ENCODE results near the gene BTBD3. TPM values are rescaled to one million over a fixed set of nuclear protein-coding genes. Genes with fewer than 3 reads are reported as not detected.

The BTBD3 gene
- polyA plus RNA-seq (ENCODE audit: low read depth in 6 of 6): 1 to 10 TPM in 5 of 6 donors, under 1 TPM in 1; 0.45 to 3.3 (median 2.3) TPM

DNA sequence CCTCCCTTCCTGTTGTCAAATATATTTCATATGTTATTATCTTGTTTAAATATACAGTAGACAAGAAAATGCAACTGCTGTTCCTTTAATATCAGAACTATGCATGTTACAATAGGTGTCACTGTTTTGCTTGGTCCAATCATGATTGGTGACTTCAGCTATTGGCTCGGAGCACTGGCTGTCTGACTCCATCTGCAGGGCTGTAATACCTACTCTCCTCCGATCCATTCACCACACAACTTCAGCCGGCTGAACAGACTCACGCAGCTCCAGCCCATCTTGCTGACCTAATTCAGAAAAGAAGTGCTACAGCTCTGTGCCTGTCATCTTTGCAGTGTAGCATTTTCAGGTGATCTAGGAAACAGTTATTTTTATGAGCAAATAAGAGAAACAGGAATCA is at the start of gene BTBD3:
Gene BTBD3, plus strand, starts transcription at position 231 of the 400 bp plus-strand sequence. CDS start 383 bp downstream, outside the sequence.
- peak within 1 kb of the TSS in 4 of 6 donors; percentile 54 to 93 (median 78) for H3K27ac Mint-ChIP-seq
- peak within 1 kb of the TSS; percentile 70 to 94 (median 86) for H3K4me3 Mint-ChIP-seq
- ATAC-seq (ENCODE audit: low read depth in 2 of 2): peak; percentile 80 to 91
- DNase-seq: peak; percentile 20
- no peaks in the 10 kb centered on the region for H3K9me3 Mint-ChIP-seq
- peaks cover 17 to 21% (median 20%) of the 10 kb centered on the region in 3 donors for H3K4me1 Mint-ChIP-seq
- no peaks in the 10 kb centered on the region for H3K36me3 Mint-ChIP-seq
- no peaks in the 10 kb centered on the region for H3K27me3 Mint-ChIP-seq

DNA sequence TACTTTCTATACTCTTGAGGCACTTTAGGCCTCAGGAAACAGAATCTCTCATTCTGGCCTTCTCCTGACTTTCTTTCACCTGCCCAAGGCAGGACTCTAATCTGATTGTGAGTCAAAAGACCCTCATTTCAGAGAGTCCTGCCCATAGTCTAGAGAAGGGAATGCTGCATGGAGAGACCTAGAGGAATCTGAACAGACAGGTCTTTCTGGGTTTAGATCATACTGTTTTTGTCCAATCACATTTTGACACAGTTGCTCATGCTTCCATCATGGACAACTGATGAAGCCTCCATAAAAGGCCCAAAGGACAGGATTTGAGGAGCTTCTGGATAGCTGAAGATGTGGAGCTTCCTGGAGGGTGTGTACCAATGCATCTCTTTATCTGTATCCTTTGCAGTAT is 48.1 kb upstream of the BTBD3 start:
- ATAC-seq (ENCODE audit: low read depth in 2 of 2) (no peak), DNase-seq (no peak)
- Mint-ChIP-seq H3K4me3 (no peak overlapping the region), H3K9me3 (peaks cover 0 to 5% (median 0%) of the 10 kb centered on the region in 7 donors), H3K4me1 (no peaks in the 10 kb centered on the region), H3K27ac (no peak overlapping the region), H3K36me3 (no peaks in the 10 kb centered on the region), H3K27me3 (peaks cover 0 to 15% (median 7%) of the 10 kb centered on the region in 3 donors)

DNA sequence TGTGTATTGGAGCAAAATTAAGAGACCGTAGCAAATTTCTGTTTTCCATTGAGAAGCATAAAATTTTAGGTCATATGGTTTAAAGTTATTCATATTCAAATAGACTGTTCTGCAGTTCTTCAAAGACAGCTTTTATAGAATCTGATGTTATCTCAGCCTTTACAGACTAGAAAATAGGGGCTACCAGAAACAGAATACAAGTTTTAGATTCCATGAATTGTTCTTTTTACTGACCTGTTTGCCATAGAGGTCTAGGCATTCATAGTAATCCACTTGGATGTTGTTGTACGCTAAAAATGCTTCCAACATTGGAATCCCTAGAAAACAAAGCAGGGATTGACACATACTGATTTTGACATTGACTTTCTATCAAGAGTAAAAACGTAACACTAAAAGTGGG is 47.3 kb upstream of the BTBD3 start:
- H3K36me3 Mint-ChIP-seq: no peaks in the 10 kb centered on the region
- no peak overlapping the region for H3K4me3 Mint-ChIP-seq
- peaks cover 0 to 2% (median 0%) of the 10 kb centered on the region in 7 donors for H3K9me3 Mint-ChIP-seq
- DNase-seq (no peak), ATAC-seq (ENCODE audit: low read depth in 2 of 2) (no peak)
- no peaks in the 10 kb centered on the region for H3K4me1 Mint-ChIP-seq
- peaks cover 0 to 13% (median 7%) of the 10 kb centered on the region in 3 donors for H3K27me3 Mint-ChIP-seq
- H3K27ac Mint-ChIP-seq: no peak overlapping the region

DNA sequence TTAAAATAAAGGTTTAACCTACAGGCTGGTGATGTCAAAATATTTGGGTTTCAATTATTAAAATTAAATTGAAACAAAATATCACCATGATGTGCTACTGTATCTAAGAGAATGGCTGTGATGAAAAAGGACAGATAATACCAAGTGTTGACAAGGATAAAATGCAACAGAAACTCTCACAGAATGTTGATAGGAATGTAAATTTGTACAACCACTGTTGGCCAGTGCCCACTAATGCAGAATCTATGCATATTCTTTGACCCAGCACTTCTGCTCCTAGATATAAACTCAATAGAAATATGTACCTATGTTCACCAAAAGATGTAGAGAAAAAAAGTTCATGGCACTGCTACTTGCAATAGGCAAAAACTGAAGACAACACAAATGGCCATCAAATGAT is 41.1 kb upstream of the BTBD3 start:
- Mint-ChIP-seq H3K27me3 (peaks cover 12 to 13% (median 12%) of the 10 kb centered on the region in 3 donors), H3K4me1 (no peaks in the 10 kb centered on the region)
- no peak for DNase-seq

GRCh38 chr20:11880680-11881079 is 37.0 kb upstream of the BTBD3 start:
- ATAC-seq (ENCODE audit: low read depth in 2 of 2) (no peak), DNase-seq (no peak)
- Mint-ChIP-seq H3K36me3 (no peaks in the 10 kb centered on the region), H3K4me3 (no peak overlapping the region), H3K4me1 (no peaks in the 10 kb centered on the region), H3K27ac (peak overlapping the region in 1 of 6 donors; percentile 50), H3K9me3 (peaks cover 0 to 5% (median 0%) of the 10 kb centered on the region in 7 donors), H3K27me3 (peaks cover 8 to 28% (median 10%) of the 10 kb centered on the region in 3 donors)

More for the DNA sequence above, 41.1 kb upstream of the BTBD3 start:
- Mint-ChIP-seq H3K36me3 (no peaks in the 10 kb centered on the region), H3K9me3 (peaks cover 0 to 5% (median 0%) of the 10 kb centered on the region in 7 donors), H3K4me3 (no peak overlapping the region), H3K27ac (no peak overlapping the region)
- no peak for ATAC-seq (ENCODE audit: low read depth in 2 of 2)

DNA sequence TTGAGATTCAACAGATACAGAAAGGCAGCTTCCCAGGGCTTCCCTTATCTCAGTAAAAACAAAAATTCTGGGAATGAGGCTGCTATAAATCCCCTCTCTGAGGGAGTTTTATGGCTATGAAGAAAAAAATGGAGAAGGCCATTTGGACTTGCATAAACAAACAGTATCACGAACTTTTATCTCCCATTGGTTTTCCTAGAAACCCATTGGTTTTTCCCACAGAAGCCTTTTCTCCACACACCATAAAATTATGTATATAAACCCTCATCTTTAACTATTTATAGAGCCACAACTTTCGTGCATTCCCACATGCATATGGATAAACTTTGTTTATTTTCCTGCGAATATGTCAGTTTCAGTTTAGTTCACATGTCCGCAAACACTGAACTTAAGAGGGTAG is 36.2 kb upstream of the BTBD3 start:
- H3K9me3 Mint-ChIP-seq: peaks cover 0 to 5% (median 0%) of the 10 kb centered on the region in 7 donors
- no peak overlapping the region for H3K27ac Mint-ChIP-seq
- H3K27me3 Mint-ChIP-seq: peaks cover 4 to 28% (median 8%) of the 10 kb centered on the region in 3 donors
- H3K36me3 Mint-ChIP-seq: no peaks in the 10 kb centered on the region
- no peak overlapping the region for H3K4me3 Mint-ChIP-seq
- ATAC-seq (ENCODE audit: low read depth in 2 of 2) (no peak), DNase-seq (no peak)
- no peaks in the 10 kb centered on the region for H3K4me1 Mint-ChIP-seq

DNA sequence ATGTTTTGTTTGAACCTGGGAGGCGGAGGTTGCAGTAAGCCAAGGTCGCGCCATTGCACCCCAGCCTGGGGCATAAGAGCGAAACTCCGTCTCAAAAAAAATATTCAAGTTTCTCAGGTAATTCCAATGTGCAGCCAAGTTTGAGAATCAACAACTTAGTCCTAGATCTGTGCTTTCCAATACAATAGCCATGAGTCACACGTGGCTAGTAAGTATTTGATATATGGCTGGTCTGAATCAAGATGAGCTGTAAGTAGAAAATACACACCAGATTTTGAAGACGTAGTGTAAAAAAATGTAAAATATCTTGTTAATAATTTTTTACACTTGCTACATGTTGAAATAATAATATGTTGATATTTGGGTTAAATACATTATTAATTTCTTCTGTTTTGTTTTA is 35.0 kb upstream of the BTBD3 start:
- H3K27ac Mint-ChIP-seq: no peak overlapping the region
- H3K36me3 Mint-ChIP-seq: no peaks in the 10 kb centered on the region
- no peak overlapping the region for H3K4me3 Mint-ChIP-seq
- ATAC-seq (ENCODE audit: low read depth in 2 of 2) (no peak), DNase-seq (no peak)
- no peaks in the 10 kb centered on the region for H3K4me1 Mint-ChIP-seq
- H3K9me3 Mint-ChIP-seq: peaks cover 0 to 5% (median 0%) of the 10 kb centered on the region in 7 donors
- peaks cover 0 to 28% (median 4%) of the 10 kb centered on the region in 3 donors for H3K27me3 Mint-ChIP-seq

- H3K4me1 Mint-ChIP-seq: peaks cover 15 to 22% (median 15%) of the 10 kb centered on the region in 3 donors
- DNase-seq (no peak), ATAC-seq (ENCODE audit: low read depth in 2 of 2) (no peak)
- peaks cover 0 to 2% (median 0%) of the 10 kb centered on the region in 7 donors for H3K9me3 Mint-ChIP-seq
- peaks cover 8 to 36% (median 14%) of the 10 kb centered on the region in 3 donors for H3K27me3 Mint-ChIP-seq
- H3K4me3 Mint-ChIP-seq: peak overlapping the region in 1 of 8 donors; percentile 89
- no peaks in the 10 kb centered on the region for H3K36me3 Mint-ChIP-seq
- H3K27ac Mint-ChIP-seq: no peak overlapping the region
These were observed 29.0 kb upstream of the BTBD3 start for GRCh38 chr20:11888648-11889047.

GRCh38 chr20:11890331-11891076 is 27.2 kb upstream of the BTBD3 start:
- DNase-seq (peak; percentile 30), ATAC-seq (ENCODE audit: low read depth in 2 of 2) (peak; percentile 69 to 70)
- Mint-ChIP-seq H3K27ac (peak overlapping the region in 3 of 6 donors; percentile 51 to 86 (median 83)), H3K27me3 (peaks cover 8 to 20% (median 14%) of the 10 kb centered on the region in 3 donors), H3K9me3 (no peaks in the 10 kb centered on the region), H3K36me3 (no peaks in the 10 kb centered on the region), H3K4me1 (peaks cover 15 to 22% (median 15%) of the 10 kb centered on the region in 3 donors), H3K4me3 (peak overlapping the region; percentile 80 to 92 (median 88))

GRCh38 chr20:11891077-11891775 is 26.5 kb upstream of the BTBD3 start:
- peaks cover 15 to 22% (median 15%) of the 10 kb centered on the region in 3 donors for H3K4me1 Mint-ChIP-seq
- peak; percentile 14 for DNase-seq
- H3K27me3 Mint-ChIP-seq: peaks cover 8 to 20% (median 14%) of the 10 kb centered on the region in 3 donors
- H3K4me3 Mint-ChIP-seq: peak overlapping the region; percentile 80 to 96 (median 90)
- no peaks in the 10 kb centered on the region for H3K36me3 Mint-ChIP-seq
- peak overlapping the region in 3 of 6 donors; percentile 58 to 75 (median 65) for H3K27ac Mint-ChIP-seq
- peak; percentile 40 to 43 for ATAC-seq (ENCODE audit: low read depth in 2 of 2)
- no peaks in the 10 kb centered on the region for H3K9me3 Mint-ChIP-seq

GRCh38 chr20:11891776-11892545 is 25.7 kb upstream of the BTBD3 start:
- Mint-ChIP-seq H3K27ac (peak overlapping the region in 5 of 6 donors; percentile 58 to 81 (median 70)), H3K9me3 (no peaks in the 10 kb centered on the region), H3K27me3 (peaks cover 8 to 20% (median 14%) of the 10 kb centered on the region in 3 donors), H3K4me1 (peaks cover 15 to 22% (median 15%) of the 10 kb centered on the region in 3 donors), H3K4me3 (peak overlapping the region; percentile 80 to 96 (median 90)), H3K36me3 (no peaks in the 10 kb centered on the region)
- peak; percentile 48 for DNase-seq
- ATAC-seq (ENCODE audit: low read depth in 2 of 2): peak; percentile 46 to 52

GRCh38 chr20:11894062-11894461 is 23.6 kb upstream of the BTBD3 start:
- Mint-ChIP-seq H3K9me3 (peaks cover 0 to 2% (median 0%) of the 10 kb centered on the region in 7 donors), H3K36me3 (no peaks in the 10 kb centered on the region), H3K27ac (no peak overlapping the region), H3K4me3 (peak overlapping the region in 1 of 8 donors; percentile 12), H3K27me3 (peaks cover 4 to 10% (median 8%) of the 10 kb centered on the region in 3 donors), H3K4me1 (peaks cover 15 to 22% (median 15%) of the 10 kb centered on the region in 3 donors)
- ATAC-seq (ENCODE audit: low read depth in 2 of 2) (no peak), DNase-seq (no peak)
